Measurements from ENCODE around the gene GALNT17. TPM values are rescaled to one million over a fixed set of nuclear protein-coding genes. Genes with fewer than 3 reads are reported as not detected.

GALNT17 gene
- total RNA-seq, 2 experiments from 2014 or later = not detected

DNA sequence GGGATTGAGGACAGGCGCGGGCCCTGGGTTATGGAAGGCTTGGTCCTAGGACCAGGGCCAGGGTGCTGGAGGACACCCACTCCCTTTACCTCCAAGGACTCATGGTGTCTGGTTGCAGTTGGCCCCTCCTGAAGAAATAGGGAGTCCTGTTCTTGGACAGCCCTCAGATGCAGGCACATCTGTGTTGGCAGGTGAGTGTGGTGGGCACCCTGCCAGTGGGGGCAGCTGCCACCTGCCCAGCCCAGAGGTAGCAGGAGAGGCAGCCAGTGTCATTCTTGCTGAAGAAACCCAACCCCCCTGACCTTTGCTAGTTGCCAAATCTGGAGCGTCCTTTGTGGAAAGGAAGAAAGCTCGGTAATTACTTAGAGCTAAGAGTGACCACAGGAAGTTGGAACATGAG, 8.3 kb downstream of the GALNT17 start:
- ChIA-PET CTCF (no interaction called here), POLR2A (interaction anchor here (0.6 kb wide), 1 partner anchor 1664 kb away, joined by 3 read pairs; no protein-coding TSS in a partner anchor)
- DNase-seq = no peak
- H3K27ac ChIP-seq (ENCODE audit: low read depth in 1 of 2, low read length in 2 of 2) = no peak overlapping the region
- Mint-ChIP-seq H3K4me1 (ENCODE audit: low read depth) (no peaks in the 10 kb centered on the region), H3K4me3 (no peak overlapping the region), H3K9me3 (peaks cover 6% of the 10 kb centered on the region), H3K27me3 (no peaks in the 10 kb centered on the region), H3K36me3 (ENCODE audit: low read depth) (no peaks in the 10 kb centered on the region), H3K27ac (no peak overlapping the region)
- no peaks in the 10 kb centered on the region for H3K4me1 ChIP-seq (ENCODE audit: insufficient read depth, low read length)
- TF ChIP-seq, protein P1, sequence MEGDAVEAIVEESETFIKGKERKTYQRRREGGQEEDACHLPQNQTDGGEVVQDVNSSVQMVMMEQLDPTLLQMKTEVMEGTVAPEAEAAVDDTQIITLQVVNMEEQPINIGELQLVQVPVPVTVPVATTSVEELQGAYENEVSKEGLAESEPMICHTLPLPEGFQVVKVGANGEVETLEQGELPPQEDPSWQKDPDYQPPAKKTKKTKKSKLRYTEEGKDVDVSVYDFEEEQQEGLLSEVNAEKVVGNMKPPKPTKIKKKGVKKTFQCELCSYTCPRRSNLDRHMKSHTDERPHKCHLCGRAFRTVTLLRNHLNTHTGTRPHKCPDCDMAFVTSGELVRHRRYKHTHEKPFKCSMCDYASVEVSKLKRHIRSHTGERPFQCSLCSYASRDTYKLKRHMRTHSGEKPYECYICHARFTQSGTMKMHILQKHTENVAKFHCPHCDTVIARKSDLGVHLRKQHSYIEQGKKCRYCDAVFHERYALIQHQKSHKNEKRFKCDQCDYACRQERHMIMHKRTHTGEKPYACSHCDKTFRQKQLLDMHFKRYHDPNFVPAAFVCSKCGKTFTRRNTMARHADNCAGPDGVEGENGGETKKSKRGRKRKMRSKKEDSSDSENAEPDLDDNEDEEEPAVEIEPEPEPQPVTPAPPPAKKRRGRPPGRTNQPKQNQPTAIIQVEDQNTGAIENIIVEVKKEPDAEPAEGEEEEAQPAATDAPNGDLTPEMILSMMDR (IDR thresholded peaks at IDR 0.05) = no peak
- H3K36me3 ChIP-seq (ENCODE audit: insufficient read depth, low read length) = no peaks in the 10 kb centered on the region
- no peak for ATAC-seq (ENCODE audit: poor library complexity)
- H3K27me3 ChIP-seq (ENCODE audit: control insufficient read depth in 1 of 2, insufficient read depth in 2 of 2, low read length in 2 of 2) = no peaks in the 10 kb centered on the region
- intact Hi-C loops (cut with DNase I, micrococcal nuclease) = no loop called here
- peaks cover 0 to 26% of the 10 kb centered on the region in 2 experiments for H3K9me3 ChIP-seq (ENCODE audit: control insufficient read depth in 1 of 2, insufficient read depth in 1 of 2, low read length in 2 of 2)
- no peak overlapping the region for H3K4me3 ChIP-seq (ENCODE audit: low read length)

DNA sequence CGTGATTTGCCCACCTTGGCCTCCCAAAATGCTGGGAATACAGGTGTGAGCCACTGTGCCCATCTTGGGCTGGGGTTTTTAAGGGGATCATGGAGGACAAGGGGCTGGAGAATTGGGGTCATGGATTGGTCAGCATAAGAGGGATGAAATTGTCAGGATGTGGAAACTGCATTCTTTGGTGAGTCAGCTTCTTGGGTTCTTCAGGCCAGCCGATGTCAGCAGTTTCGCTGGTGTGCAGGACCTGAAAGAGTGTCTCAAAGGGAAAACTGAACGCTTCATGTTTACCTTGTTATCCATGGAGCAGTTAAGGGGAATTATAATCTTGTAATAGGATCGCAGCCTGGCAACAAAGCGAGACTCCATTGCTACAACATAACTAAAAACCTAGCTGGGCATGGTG, 13.0 kb downstream of the GALNT17 start:
- no peaks in the 10 kb centered on the region for H3K36me3 Mint-ChIP-seq (ENCODE audit: low read depth)
- no peak overlapping the region for H3K4me3 ChIP-seq (ENCODE audit: low read length)
- no peaks in the 10 kb centered on the region for H3K36me3 ChIP-seq (ENCODE audit: insufficient read depth, low read length)
- ChIA-PET CTCF (no interaction called here), POLR2A (no interaction called here)
- H3K4me1 ChIP-seq (ENCODE audit: insufficient read depth, low read length) = no peaks in the 10 kb centered on the region
- ATAC-seq (ENCODE audit: poor library complexity) (no peak), DNase-seq (no peak)
- H3K9me3 Mint-ChIP-seq = peaks cover 6% of the 10 kb centered on the region
- no peak overlapping the region for H3K27ac Mint-ChIP-seq
- H3K27me3 ChIP-seq (ENCODE audit: control insufficient read depth in 1 of 2, insufficient read depth in 2 of 2, low read length in 2 of 2) = no peaks in the 10 kb centered on the region
- peaks cover 6 to 41% of the 10 kb centered on the region in 2 experiments for H3K9me3 ChIP-seq (ENCODE audit: control insufficient read depth in 1 of 2, insufficient read depth in 1 of 2, low read length in 2 of 2)
- H3K4me1 Mint-ChIP-seq (ENCODE audit: low read depth) = no peaks in the 10 kb centered on the region
- no peaks in the 10 kb centered on the region for H3K27me3 Mint-ChIP-seq
- no peak overlapping the region for H3K4me3 Mint-ChIP-seq
- intact Hi-C loops (cut with DNase I, micrococcal nuclease) = no loop called here
- TF ChIP-seq, protein P1 (IDR thresholded peaks at IDR 0.05) = no peak
- H3K27ac ChIP-seq (ENCODE audit: low read depth in 1 of 2, low read length in 2 of 2) = no peak overlapping the region

- ATAC-seq (ENCODE audit: poor library complexity) (no peak), DNase-seq (no peak)
- H3K4me3 ChIP-seq (ENCODE audit: low read length) = no peak overlapping the region
- Mint-ChIP-seq H3K4me1 (ENCODE audit: low read depth) (no peaks in the 10 kb centered on the region), H3K36me3 (ENCODE audit: low read depth) (no peaks in the 10 kb centered on the region), H3K4me3 (no peak overlapping the region), H3K9me3 (peaks cover 6% of the 10 kb centered on the region), H3K27me3 (no peaks in the 10 kb centered on the region), H3K27ac (no peak overlapping the region)
- H3K9me3 ChIP-seq (ENCODE audit: control insufficient read depth in 1 of 2, insufficient read depth in 1 of 2, low read length in 2 of 2) = peaks cover 6 to 44% of the 10 kb centered on the region in 2 experiments
- H3K27me3 ChIP-seq (ENCODE audit: control insufficient read depth in 1 of 2, insufficient read depth in 2 of 2, low read length in 2 of 2) = no peaks in the 10 kb centered on the region
- no peaks in the 10 kb centered on the region for H3K4me1 ChIP-seq (ENCODE audit: insufficient read depth, low read length)
- H3K36me3 ChIP-seq (ENCODE audit: insufficient read depth, low read length) = no peaks in the 10 kb centered on the region
- intact Hi-C loops (cut with DNase I, micrococcal nuclease) = no loop called here
- TF ChIP-seq, protein P1 (IDR thresholded peaks at IDR 0.05) = no peak
- ChIA-PET POLR2A (no interaction called here), CTCF (no interaction called here)
- H3K27ac ChIP-seq (ENCODE audit: low read depth in 1 of 2, low read length in 2 of 2) = no peak overlapping the region
Measured at GRCh38 chr7:71145906-71146901, 14.3 kb downstream of the GALNT17 start.
